DND-41 (cell line): ENCODE results near the gene ACAP1.
A peak's percentile ranks its signal among the peaks of the same experiment; 100 is the strongest.

Source experiments
- ATAC-seq: fragments of 200-7000 bp; cut with Tn5 transposase; 3 replicates; pipeline ENCODE4 v1.9.1; 2021; ENCODE audit warnings: low read depth; ENCODE audit not compliant: insufficient read depth
- DNase-seq: peaks from one replicate; pipeline ENCODE4 v3.0.0-alpha.2; 2020
- H2AFZ ChIP-seq: 2 replicates; pipeline ENCODE4 v1.6.0; 2012; ENCODE audit warnings: low read depth, low read length
- H3K27ac ChIP-seq: 2 replicates; pipeline ENCODE4 v1.5.1; 2012; ENCODE audit warnings: low read length, inconsistent platforms
- H3K27me3 ChIP-seq: fragments of 200-600 bp; sonication (generic); 2 replicates; pipeline ENCODE4 v1.6.0; 2012; ENCODE audit warnings: low read length, mild to moderate bottlenecking, inconsistent platforms; ENCODE audit not compliant: insufficient read depth, poor library complexity
- H3K36me3 ChIP-seq: 2 replicates; pipeline ENCODE4 v1.5.1; 2012; ENCODE audit warnings: low read length, inconsistent platforms; ENCODE audit not compliant: insufficient read depth
- H3K4me1 ChIP-seq: 2 replicates; pipeline ENCODE4 v1.5.1; 2012; ENCODE audit warnings: mild to moderate bottlenecking, low read length; ENCODE audit not compliant: insufficient read depth
- H3K4me2 ChIP-seq: 2 replicates; pipeline ENCODE4 v1.6.0; 2012; ENCODE audit warnings: mild to moderate bottlenecking, moderate library complexity, low read length, inconsistent platforms; ENCODE audit not compliant: insufficient read depth
- H3K4me3 ChIP-seq, 2 experiments: fragments of 200-600 bp in 1 of 2; shearing (Covaris generic) in 1 of 2; 2 replicates each; pipeline ENCODE4 v1.5.1; 2012 to 2016; ENCODE audit warnings: inconsistent platforms in 2 of 2, low read length in 2 of 2, mild to moderate bottlenecking in 2 of 2, low read depth in 1 of 2, moderate library complexity in 1 of 2
- H3K79me2 ChIP-seq: 2 replicates; pipeline ENCODE4 v1.6.0; 2012; ENCODE audit warnings: low read length, inconsistent platforms; ENCODE audit not compliant: insufficient read depth
- H3K9ac ChIP-seq: 2 replicates; pipeline ENCODE4 v1.6.0; 2012; ENCODE audit warnings: low read depth, mild to moderate bottlenecking, inconsistent platforms, low read length, moderate library complexity
- H3K9me3 ChIP-seq: 2 replicates; pipeline ENCODE4 v1.5.1; 2012; ENCODE audit warnings: low read length, moderate library complexity, mild to moderate bottlenecking, inconsistent platforms; ENCODE audit not compliant: insufficient read depth, severe bottlenecking
- H4K20me1 ChIP-seq: 2 replicates; pipeline ENCODE4 v1.6.0; 2012; ENCODE audit warnings: low read length; ENCODE audit not compliant: insufficient read depth
- EZH2 ChIP-seq: IDR thresholded peaks from 3 replicates; pipeline ENCODE4 v1.6.1; 2012; ENCODE audit warnings: borderline replicate concordance, low read depth, mild to moderate bottlenecking, moderate library complexity, low read length, inconsistent platforms; ENCODE audit not compliant: severe bottlenecking
- TF ChIP-seq, protein P1 (sequence below): IDR thresholded peaks from 2 replicates; pipeline ENCODE4 v1.5.1; 2012; ENCODE audit warnings: borderline replicate concordance, low read length, moderate library complexity, mild to moderate bottlenecking; ENCODE audit not compliant: poor library complexity, severe bottlenecking; ENCODE audit errors: extremely low read depth

Gene ACAP1

DNA sequence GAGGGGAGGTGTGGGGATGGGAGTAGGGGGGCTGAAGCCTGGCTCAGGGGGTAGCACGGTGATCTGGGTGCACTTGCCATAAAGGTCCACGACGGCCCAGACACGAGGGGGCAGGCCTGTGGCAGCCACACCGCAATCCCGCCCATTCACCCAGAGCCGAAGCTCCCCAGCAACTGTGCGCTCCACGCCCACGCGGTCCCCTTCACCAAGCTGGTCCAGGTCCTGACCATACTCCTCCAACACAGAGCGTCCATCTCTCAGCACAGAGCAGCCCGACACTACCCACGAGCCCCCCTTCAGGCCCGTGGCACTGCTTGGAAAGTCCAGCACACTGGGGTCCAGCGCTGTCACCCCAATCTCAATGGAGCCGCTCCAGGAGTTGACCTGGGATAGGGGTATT lies 8.8 kb upstream of the ACAP1 start:
- peaks cover 35% of the 10 kb centered on the region for H3K4me1 ChIP-seq
- peaks cover 51% of the 10 kb centered on the region for H3K36me3 ChIP-seq
- H3K9ac ChIP-seq, result peak overlapping the region; percentile 68; the same call in 1 of the 2 replicates
- no peaks in the 10 kb centered on the region; the same call in 1 of the 2 replicates for H4K20me1 ChIP-seq
- ATAC-seq (no peak), DNase-seq (no peak)
- H3K27me3 ChIP-seq, result no peaks in the 10 kb centered on the region
- peaks cover 35% of the 10 kb centered on the region for H3K79me2 ChIP-seq
- TF ChIP-seq EZH2, result no peak
- TF ChIP-seq, protein P1, sequence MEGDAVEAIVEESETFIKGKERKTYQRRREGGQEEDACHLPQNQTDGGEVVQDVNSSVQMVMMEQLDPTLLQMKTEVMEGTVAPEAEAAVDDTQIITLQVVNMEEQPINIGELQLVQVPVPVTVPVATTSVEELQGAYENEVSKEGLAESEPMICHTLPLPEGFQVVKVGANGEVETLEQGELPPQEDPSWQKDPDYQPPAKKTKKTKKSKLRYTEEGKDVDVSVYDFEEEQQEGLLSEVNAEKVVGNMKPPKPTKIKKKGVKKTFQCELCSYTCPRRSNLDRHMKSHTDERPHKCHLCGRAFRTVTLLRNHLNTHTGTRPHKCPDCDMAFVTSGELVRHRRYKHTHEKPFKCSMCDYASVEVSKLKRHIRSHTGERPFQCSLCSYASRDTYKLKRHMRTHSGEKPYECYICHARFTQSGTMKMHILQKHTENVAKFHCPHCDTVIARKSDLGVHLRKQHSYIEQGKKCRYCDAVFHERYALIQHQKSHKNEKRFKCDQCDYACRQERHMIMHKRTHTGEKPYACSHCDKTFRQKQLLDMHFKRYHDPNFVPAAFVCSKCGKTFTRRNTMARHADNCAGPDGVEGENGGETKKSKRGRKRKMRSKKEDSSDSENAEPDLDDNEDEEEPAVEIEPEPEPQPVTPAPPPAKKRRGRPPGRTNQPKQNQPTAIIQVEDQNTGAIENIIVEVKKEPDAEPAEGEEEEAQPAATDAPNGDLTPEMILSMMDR, result no peak
- no peak overlapping the region for H2AFZ ChIP-seq
- no peak overlapping the region; the same call in 1 of the 2 replicates for H3K27ac ChIP-seq
- peak overlapping the region; percentile 80 for H3K4me2 ChIP-seq
- H3K9me3 ChIP-seq, result no peaks in the 10 kb centered on the region
- peak overlapping the region in 1 of 2 experiments; percentile 73; a peak in 1 of 4 replicates for H3K4me3 ChIP-seq

DNA sequence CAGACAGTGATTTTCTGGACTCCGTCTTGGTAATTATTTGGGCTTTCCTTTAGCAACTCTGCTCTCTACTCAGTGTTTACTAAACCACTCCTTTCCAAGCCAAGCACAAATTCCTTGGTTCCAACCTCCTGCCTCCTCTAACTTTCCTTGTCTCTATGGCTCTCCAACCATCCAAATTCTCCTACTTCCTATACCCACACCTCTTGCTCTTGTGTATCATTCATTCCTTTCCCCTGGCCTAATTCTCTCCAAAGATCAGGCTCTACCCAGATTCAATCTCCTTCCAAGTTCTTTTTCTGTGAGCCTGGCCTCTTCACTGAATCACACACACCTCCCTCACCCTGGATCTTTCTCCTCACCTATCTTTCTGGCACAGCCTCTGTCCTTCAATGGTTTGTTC lies 8.3 kb upstream of the ACAP1 start:
- DNase-seq, result no peak
- peaks cover 35% of the 10 kb centered on the region for H3K4me1 ChIP-seq
- peak overlapping the region; percentile 96; the same call in 1 of the 2 replicates for H3K27ac ChIP-seq
- no peaks in the 10 kb centered on the region for H4K20me1 ChIP-seq
- peaks cover 35% of the 10 kb centered on the region for H3K79me2 ChIP-seq
- H3K4me3 ChIP-seq, result peak overlapping the region in 1 of 2 experiments; percentile 73; a peak in 3 of 4 replicates
- no peak for TF ChIP-seq EZH2
- TF ChIP-seq, protein P1, result no peak
- no peak for ATAC-seq
- H3K9ac ChIP-seq, result peak overlapping the region; percentile 68
- peaks cover 46% of the 10 kb centered on the region for H3K36me3 ChIP-seq
- H3K27me3 ChIP-seq, result no peaks in the 10 kb centered on the region
- no peaks in the 10 kb centered on the region for H3K9me3 ChIP-seq
- no peak overlapping the region for H2AFZ ChIP-seq
- H3K4me2 ChIP-seq, result peak overlapping the region; percentile 80

DNA sequence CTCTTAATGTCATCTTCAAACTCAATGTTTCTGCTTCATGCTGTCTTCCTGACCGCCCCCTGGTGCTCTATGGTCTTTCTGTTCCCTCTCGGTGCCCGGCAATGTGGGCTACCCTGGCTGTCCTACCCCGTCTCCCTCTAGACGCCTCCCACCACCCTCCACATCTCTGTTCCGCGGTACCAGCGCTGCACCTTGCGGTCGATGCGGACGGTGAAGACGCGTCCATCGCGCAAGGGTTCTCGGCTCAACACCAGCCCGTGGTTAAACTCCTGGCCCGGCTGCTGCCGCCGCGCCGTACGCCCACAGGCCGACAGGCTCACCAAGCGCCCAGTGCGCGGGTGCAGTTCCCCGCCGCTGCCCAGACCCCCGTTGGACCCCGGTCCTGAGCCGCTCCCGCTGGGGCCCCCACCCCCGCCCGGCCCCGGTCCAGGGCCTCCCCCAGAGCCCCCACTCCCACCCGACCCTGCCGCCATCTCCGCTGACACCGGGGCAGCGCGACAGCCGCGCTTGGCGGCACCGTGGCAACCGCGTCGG lies 7.4 kb upstream of the ACAP1 start, which contains the start of gene NEURL4:
NEURL4 (minus strand) TSS at position 496 of the 534 bp plus-strand sequence; CDS start at position 473, 23 bp downstream.
- H3K9me3 ChIP-seq, result no peaks in the 10 kb centered on the region
- peak within 1 kb of the TSS; percentile 96 for H3K27ac ChIP-seq
- TF ChIP-seq, protein P1, result peak; percentile 20
- no peak for TF ChIP-seq EZH2
- H4K20me1 ChIP-seq, result no peaks in the 10 kb centered on the region
- peak within 1 kb of the TSS; percentile 30 to 73 for H3K4me3 ChIP-seq
- no peaks in the 10 kb centered on the region for H3K27me3 ChIP-seq
- no peak for DNase-seq
- H3K9ac ChIP-seq, result peak within 1 kb of the TSS; percentile 68
- H3K4me2 ChIP-seq, result peak within 1 kb of the TSS; percentile 80
- peak; percentile 22 for ATAC-seq
- peaks cover 35% of the 10 kb centered on the region for H3K4me1 ChIP-seq
- H3K79me2 ChIP-seq, result peaks cover 35% of the 10 kb centered on the region
- peak within 1 kb of the TSS; percentile 80 for H2AFZ ChIP-seq
- peaks cover 37% of the 10 kb centered on the region for H3K36me3 ChIP-seq
